ENCODE data around the gene FOXP4.

FOXP4 gene

DNA sequence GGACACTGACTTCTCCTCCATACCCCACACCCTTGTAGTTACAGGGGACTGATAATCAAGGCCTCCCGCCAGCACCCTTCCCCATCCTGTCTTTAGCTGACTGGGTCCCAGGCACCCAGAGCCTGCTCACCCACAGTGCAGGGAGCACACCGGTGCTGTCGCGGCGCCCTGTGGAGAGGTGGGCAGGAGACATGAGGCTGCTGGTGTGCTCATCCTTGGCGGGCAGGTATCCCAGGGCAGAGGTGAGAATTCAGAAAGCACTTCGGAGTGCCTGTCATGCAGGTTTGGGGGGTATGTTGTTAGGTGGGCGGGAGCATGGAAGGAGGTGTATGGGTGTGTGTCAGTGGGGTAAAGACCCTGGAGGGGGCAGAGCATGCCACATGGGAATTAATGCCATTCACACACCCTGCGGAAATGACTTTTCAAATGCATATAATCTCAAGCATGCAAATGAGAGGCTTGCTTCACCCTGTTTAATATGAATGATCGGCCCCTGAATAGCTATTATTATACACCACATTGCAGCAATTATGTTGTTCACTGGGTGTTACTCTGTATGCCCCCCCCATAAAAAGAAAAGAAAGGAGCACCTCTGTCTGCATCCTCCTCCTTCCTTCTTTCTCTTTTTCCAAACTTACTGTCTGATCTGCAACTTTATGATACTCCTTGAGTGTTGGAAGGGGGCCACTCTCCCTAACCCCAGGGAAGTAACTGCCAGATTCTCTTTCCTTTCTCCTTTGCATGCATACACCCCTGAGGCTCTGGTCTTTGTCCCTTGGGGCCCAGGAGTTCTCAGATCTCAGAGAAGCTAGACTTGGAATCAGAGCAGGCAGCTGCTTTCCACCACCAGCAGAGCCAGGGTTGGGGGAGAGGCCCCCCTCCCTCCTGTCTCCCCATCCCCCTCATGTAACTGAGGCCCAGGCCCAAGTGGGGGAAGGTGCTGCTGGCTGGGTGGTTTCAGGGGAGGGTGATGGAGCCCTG lies 16.0 kb downstream of the FOXP4 start:
- DNase-seq (ENCODE audit: low read depth in 2 of 3, low spot score in 2 of 3), result no peak

DNA sequence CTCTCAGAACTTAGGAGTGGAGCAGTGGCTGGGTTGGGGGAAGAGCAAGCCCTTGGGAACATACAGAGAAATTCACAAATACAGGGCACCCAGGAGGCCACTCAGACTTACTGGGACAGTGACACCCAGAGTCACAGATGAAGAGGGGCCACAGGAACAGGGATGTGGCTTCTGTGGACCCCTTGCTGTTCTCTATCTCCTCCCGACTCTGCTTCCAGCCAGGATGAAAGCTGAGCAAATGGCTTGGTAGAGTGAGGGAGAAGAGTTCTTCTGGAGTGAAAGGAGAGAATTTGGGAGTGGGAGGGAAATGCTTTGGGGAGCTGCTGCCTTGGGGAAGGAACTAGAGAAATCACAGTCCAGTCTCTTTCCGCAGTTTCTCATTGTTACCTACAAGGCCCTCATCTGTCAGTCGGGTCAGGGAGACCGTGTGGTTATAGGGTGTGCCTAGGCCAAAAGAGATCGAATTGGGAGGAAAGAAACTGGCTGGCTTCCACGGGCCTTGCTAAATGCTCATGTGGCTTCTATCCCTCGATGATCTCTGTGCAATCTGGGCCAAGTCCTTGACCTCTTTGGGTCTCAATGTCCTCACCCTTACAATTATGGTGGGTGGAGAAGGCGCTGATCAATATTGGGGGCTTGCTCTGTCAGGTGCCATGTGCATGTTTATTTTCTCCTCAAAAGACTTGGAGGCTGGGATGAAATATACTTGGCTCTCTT lies 17.0 kb downstream of the FOXP4 start:
- no peak for DNase-seq (ENCODE audit: low read depth in 2 of 3, low spot score in 2 of 3)

DNA sequence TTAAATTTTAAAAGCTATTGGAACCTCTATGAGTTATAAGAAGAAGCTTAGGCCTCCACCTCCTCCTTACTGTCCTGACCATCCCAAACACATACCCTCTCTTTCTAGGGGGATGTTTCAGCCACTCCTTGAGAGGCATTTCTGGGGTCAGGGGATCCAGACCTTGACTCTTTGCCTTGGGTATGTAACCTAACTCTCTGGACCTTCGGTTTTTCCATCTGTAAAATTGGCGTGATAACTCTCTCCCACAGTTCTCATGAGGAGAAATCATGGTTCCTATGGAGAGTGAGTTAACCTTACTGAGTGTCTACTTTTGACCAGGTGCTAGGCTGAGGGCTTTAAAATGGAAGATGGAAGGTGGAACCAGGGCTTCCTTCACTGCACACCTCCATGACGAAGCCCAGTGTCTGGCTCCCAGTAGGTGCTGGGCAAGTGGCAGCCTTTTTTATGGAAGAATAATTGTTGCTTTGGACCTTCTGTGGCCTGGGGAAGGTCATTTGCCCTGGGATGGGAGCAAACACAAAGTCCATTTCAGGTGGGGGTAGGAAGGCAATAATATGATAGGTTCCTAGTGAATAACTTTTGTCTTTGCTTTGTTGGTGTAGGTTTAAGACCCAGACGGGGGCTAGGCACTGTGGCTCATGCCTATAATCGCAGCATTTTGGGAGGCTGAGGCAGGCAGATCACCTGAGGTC lies 18.4 kb downstream of the FOXP4 start:
- DNase-seq (ENCODE audit: low read depth in 2 of 3, low spot score in 2 of 3), result no peak

DNA sequence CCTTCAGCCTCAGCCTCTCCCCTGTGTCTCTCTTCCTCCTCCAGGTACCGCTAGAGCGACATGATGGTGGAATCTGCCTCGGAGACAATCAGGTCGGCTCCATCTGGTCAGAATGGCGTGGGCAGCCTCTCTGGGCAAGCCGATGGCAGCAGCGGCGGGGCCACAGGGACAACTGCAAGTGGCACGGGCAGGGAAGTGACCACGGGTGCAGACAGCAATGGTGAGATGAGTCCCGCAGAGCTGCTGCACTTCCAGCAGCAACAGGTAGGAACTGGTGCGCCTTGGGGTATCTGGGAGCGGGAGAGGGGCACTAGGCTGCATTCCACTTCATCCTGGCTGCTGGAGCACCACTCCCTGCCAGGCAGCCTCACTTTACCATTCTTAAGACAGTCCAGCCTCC lies 19.5 kb downstream of the FOXP4 start:
- no peak for DNase-seq (ENCODE audit: low read depth in 2 of 3, low spot score in 2 of 3)

DNA sequence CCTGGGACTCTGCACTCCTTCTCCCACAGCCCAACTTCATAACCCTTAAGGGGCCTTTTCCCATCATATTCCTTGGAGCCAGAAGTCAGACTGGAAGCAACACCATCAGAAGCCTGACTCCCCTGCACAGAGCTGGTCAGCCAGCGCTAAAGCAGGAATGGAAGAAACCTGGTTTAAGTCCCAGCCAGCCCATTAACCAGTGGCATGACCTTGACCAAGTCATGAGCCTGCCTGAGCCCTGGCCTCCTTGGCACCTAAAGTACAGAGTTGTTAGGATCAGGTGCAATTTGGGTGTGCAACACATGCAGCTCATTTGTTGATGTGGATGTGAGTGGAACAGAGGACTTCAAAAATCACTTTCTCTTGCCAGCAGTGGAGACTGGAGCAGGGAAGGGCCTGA lies 20.8 kb downstream of the FOXP4 start:
- DNase-seq (ENCODE audit: low read depth in 2 of 3, low spot score in 2 of 3), result no peak

DNA sequence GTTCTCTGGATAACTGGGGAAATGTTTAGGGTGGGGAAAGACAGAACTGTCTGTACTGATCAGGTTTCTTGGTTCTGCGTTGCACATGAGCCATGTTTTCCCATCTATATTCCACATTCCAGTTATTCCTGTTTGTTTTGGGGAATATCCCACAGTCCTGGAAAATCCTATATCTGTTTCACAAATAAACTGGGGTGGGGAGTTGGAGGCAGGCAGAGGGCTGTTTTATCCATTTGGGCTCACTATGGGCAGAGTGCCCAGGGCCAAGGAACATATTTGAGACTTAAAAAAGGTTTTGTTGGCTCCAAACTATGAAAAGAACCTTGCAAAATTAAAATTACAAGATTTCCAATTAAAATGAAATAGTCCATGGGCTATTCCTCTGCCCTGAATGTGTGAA lies 21.5 kb downstream of the FOXP4 start:
- no peak for DNase-seq (ENCODE audit: low read depth in 2 of 3, low spot score in 2 of 3)

DNA sequence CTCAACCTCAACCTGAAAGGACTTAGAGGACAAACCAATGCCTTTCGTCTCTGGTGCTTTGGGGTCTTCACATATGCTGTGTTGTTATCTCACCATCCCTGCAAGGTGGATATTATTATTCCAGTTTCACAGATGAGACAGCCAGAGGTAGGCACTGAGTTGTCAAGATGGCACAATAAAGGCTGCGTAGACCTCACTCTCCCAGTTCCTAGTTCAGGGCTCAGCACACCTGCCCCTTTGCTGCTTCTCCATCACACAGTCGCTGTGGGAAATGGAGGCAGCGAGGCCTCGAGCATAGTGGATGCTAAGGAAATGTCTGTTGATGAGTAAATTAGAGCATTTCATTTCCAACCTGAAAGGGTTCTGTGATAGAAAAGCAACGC lies 22.0 kb downstream of the FOXP4 start:
- no peak for DNase-seq (ENCODE audit: low read depth in 2 of 3, low spot score in 2 of 3)

DNA sequence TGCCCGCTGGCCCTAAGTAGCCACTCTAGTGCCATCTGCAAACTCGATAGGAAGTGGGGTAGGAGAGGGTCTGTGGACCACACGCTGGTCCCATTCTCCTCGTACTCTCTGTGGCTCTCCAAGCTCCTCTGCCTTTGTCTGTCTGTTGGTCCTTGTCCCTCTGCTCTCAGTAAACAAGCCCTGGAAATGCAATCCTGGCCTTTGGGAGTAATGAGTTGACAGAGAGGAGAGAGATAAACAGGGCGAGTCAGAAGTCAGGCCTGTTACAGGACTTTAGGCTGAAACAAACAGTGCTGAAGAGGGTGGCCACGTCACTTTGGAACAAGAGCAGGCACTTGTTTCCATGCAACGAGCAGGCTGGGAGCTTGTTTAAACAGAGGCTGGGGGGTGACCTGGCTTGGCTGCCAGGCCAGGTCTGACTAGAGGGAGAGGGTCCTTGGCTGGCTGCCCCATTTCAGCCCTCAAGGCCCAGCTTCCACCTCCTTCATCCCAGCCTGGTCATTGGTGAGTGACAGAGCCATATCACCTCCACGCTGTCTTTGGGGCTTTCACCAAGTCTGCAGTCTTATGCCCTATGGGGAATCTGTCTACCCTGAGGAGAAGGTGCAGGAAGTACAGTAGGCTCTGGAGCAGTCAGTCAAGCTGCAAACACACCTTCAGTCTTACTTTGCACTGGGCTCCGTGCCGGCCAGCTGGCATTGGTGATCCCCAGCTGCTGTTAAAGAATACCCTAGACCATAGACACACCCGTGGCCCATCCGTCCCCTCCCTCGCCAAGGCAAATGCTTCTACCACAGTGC lies 22.6 kb downstream of the FOXP4 start:
- no peak for DNase-seq (ENCODE audit: low read depth in 2 of 3, low spot score in 2 of 3)

DNA sequence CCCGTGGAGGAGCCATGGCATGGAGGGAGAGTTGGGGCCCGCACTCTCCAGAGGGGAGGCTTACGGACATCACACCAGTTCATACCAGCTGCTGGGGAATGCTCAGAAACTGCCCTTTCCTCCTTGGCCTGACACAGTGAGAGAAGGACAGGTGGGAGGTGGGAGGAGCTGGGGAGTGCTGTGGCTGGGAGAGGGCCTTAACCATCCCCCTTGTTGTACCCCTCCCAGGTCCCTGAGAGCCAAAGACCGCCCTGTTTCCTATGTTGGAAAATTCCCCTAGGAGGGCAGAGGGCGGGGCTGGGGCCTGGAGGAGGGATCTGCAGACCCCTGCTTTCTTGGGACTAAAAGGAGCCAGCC lies 24.1 kb downstream of the FOXP4 start:
- DNase-seq (ENCODE audit: low read depth in 2 of 3, low spot score in 2 of 3), result no peak

DNA sequence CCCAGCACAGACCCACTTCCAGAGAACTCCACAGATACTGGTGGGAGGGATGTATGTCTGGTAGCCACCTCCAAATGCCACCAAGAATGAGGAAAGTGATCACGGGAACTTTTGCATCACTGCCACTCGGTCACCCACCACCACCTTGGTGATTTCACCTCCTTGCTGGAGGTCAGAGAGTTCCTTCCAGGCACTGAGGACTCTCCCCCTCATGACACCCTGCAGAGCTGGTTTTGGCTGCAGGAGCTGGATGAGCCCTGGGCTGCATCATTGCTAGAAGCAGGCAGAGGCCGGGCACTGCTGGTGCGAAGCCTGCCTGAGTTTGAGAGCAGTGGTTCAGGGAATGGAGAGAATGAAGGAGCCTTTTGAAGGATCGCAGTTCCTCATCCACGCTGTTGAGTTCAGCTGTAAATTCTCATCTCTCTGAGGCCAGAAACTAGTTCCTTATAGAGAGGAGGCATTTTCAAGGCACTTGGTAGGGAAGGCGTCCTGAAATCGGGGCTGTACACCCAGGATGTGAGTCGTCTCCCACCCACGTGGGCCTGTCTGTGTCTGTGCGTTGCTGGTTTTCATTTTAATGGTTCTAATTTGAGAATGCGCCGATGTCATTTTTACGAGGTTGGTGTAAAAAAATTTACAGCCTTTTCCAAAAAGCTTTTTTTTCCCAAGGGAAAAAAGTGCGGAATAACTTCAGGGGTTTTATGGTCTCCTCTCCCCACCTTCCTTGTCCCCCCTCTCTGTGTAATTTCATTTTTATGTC lies 25.0 kb downstream of the FOXP4 start:
- DNase-seq (ENCODE audit: low read depth in 2 of 3, low spot score in 2 of 3), result no peak

DNA sequence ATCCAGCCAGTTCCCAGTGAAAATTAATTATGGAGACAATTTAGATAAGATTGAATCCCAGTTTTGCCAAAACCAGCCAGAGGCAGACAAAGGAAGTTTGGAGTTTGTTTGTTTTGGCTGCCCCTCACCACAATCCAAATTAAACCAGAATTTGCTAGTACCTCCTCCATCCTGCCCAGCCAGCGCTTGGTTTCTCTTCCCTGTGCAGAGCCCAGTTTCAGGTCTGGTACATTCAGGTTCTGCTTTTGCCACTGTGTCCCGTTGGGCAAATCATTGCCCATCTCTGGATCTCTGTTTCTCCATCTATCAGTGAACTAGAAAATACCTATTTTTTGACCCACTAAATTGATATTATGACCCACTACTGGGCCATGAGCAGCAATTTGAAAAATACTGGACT lies 26.4 kb downstream of the FOXP4 start:
- DNase-seq (ENCODE audit: low read depth in 2 of 3, low spot score in 2 of 3), result no peak

DNA sequence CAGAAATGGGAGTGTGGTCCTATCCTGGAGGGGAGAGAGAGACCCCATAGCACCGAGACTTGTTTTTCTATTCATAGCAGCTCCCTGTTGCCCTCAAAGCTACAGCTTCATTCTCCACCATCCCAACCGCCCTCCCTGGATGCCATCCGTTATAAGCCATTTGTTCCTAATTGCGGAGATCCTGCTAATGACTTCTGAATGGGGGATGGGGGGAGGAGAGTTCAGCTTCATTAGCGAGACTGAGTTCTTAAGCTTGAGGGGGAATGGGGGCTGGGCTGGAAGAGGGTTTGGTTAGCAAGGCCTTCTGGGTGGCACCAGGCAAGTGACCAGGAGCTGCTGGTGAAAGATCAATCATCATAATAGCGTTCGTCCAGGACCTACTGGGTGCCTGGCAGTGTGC lies 27.1 kb downstream of the FOXP4 start:
- DNase-seq (ENCODE audit: low read depth in 2 of 3, low spot score in 2 of 3), result no peak

DNA sequence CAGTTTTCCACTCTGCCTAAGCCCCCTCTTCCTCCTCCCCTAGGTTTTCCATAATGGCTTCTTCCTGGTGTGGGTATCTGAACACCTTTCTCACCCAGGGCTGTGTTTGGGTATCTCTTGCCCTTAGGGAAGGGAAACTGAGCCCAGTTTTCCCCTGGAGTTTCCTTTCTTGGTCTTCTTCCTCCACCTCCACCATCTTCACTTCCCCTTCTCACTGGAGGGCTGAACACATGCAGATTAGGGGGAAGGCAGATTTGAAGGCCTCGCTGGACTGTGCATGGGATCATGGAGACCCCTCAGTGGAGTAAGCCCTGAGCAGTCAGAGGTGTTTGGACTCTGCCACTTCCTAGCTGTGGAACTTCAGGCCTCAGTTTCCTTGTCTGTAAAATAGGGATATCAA lies 27.8 kb downstream of the FOXP4 start:
- no peak for DNase-seq (ENCODE audit: low read depth in 2 of 3, low spot score in 2 of 3)

DNA sequence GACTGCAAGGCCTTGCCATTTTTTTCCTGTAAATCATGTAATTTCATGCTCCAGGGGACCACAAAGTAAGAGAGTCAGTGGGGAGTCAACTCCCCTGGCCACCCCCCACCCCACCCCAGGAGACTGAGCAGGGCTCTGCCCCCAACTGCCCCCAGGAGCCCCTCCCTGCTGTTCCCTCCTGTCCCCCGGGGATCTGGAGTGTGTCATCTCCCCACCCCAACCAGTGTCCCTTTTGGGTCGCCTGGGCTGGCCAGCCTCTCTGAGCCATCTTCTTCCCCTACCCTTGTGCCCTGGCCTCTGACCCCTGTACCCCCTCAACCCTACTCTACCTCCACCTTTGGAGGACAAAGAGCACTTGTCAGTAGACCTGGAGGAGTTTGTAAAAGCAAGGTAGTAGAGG lies 29.4 kb downstream of the FOXP4 start:
- DNase-seq (ENCODE audit: low read depth in 2 of 3, low spot score in 2 of 3), result no peak

DNA sequence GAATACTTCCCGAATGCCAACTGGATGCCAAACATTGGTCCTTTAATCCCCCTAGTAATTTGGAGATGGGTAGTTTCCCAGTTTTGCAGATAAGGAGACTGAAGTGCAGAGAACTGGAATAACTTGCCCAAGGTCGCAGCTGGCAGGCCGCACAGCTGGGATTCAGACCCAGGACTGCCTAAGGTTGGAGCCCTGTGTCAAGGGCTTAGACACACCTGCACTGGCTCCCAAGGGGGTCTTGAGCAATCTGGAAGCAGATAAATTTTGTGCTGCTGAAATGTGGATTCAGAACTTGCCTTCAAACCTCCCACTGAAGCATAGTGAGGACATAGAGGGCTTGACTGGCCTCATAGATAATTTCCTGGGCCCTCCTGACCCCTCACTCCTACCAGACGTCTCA lies 30.5 kb downstream of the FOXP4 start:
- DNase-seq (ENCODE audit: low read depth in 2 of 3, low spot score in 2 of 3), result no peak

DNA sequence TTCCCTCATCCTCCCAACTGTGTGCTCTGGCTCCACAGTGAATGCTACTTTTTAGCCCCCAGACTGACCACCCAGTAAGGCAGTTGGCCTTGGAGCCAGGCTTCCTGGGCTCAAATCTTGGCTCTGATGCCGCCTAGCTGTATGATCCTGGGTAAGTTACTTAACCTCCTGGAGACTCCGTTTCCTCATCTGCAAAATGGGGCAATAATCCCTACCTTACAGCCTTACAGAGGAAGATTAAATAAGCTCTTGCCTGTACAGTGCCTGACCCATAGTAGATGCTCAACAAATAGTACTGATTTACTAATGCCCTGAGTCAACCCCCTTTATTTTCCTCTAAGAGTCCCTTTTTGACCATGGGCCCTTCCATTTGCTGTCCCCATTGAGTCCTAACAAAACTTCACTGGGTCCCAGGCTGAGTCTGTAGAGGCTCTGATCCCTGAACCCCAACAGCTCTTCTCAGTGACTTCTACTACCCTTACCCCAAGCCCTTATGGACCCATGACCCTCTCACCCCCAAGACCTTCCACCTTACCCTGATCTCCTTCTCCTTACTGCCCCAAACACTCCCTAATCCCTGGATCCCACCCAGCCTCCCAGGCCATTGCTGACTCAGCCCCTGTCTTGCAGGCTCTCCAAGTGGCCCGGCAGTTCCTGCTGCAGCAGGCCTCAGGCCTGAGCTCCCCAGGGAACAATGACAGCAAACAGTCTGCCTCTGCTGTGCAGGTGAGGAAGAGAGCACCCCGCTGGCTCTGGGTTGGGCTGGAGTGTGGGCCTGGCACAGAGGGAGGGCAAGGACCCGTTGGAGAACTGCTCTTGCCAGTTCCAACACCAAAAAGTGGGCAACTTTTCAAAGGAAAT lies 31.4 kb downstream of the FOXP4 start:
- DNase-seq (ENCODE audit: low read depth in 2 of 3, low spot score in 2 of 3), result no peak

DNA sequence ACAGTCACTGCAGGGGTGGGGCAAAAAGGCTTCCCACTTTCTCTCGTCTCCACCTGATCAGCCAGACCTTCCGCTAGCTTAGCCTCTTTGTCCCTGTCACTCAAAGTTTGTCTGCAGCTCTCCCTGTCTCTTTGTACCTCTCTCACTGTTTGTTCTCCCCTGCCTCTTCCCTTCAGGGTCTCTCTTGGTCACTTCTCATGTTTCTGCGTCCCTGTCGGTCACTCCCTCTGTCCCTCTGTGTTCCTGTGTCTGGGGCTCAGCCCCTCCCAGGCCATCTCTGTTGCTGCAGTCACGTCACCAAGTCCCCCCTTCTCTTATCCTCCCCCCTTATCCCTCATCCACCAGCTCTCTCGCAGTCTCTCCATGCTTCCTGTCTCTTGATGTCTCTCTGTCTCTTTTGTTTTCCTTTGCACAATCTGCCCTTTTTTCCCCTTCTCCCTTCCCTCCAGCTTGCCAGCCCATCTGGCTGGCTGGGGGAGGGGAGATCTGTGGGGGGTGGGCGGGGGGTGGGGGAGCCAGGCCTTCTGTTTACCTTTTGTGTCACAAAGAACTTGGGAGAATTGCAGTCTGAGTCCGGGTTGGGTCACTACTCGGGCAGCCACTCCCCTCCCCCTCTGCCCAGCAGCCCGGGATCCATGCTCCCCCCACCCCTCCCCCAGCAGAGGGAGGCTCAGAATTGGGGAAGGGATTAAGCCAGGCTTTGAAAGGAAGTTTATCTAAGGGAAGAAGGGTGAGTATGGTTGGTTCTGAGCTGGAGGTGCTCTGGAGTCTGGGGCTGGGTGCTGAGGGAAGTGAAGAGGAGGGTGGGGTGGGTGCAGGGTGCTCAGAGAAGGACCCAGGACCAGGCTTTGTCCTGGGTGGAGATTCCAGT lies 32.3 kb downstream of the FOXP4 start:
- no peak for DNase-seq (ENCODE audit: low read depth in 2 of 3, low spot score in 2 of 3)

DNA sequence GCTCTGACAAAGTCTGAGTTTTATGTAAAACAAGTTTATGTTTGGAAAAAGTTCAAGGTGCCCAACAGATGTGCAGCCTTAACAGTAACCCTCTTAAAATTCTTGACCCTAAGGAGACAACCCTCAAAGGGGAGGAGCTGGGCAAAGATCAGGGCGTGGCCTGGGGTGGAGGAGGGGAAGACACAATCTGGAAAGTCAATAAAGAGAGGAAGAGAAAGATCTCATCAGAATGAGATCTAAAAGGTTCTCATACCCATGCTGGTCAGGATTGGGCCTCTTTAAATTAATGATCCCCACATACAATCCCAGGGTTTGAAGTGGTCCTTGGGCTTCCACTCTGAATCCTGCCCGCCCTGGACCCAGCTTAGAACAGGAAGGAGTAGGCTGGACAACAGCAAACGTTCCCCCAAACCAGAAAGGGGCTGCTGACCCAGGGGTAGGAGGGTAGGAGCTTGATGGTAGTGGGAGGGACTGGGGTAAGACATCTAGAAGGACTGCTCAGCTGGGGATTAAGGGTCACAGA lies 33.0 kb downstream of the FOXP4 start:
- no peak for DNase-seq (ENCODE audit: low read depth in 2 of 3, low spot score in 2 of 3)
